ENCODE measurements around the gene UTP14C.
"Not testable (repeated sequence)": the region's sequence is repeated elsewhere in the genome, so short reads cannot be mapped to it uniquely, and the experiment has no call there.

UTP14C gene

DNA sequence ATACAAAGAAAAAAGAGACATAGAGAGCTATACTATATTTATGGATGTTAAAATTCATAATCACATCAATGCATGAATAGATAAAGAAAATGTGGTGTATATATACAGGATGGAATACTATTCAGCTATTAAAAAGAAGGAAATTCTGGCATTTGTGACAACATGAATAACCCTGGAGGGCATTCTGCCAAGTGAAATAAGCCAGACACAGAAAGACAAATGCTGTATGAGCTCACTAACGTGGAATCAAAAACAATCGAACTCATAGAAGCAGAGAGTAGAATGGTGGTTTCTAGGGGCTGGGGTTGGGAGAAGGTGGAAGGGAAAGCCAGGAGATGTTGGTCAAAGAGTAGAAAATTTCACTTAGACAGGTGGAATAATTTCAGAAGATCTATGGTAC, 24.0 kb downstream of the UTP14C start:
- no peak for DNase-seq (ENCODE audit: low read depth)

- DNase-seq (ENCODE audit: low read depth) = no peak
Observed at GRCh38 chr13:52051400-52051799, 26.9 kb downstream of the UTP14C start.

- DNase-seq (ENCODE audit: low read depth) = no peak
Observed at GRCh38 chr13:52053460-52053859, 29.0 kb downstream of the UTP14C start.

DNA sequence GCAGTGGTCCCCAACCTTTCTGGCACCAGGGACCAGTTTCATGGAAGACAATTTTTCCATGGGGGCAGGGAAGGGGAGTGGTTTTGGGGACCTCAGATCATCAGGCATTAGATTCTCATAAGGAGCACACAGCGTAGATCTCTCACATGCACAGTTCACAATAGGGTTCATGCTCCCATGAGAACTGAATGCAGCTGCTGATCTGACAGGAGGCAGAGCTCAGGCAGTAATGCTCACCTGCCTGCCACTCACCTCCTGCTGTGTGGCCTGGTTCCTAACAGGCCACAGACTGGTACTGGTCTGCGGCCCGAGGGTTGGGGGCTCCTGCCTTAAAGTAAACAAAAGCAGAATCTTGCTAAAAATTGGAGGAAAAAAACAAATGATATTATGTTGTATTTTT, 36.6 kb downstream of the UTP14C start:
- not testable (repeated sequence) for DNase-seq (ENCODE audit: low read depth)

DNA sequence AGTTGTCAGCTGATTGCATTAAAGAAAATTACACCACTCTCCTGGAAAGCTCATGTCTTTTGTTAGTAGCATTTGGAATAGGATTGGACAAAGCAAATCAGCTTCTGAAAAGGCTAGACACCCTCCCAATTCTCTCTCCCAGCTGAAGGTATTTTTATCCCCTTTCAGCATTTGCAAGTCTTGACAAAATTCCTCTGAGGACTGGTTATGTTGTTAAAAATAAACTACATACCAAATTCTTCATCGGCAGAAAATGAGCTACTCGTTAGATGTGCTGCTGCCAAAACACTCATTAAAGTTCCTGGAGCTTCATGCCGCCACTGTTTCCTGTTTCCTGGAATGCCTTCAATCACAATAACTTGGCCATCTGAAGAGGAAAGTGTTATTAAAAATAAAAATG, 37.1 kb downstream of the UTP14C start:
- DNase-seq (ENCODE audit: low read depth) = no peak

GRCh38 chr13:52067237-52067636, 42.7 kb downstream of the UTP14C start:
- DNase-seq (ENCODE audit: low read depth) = no peak

DNA sequence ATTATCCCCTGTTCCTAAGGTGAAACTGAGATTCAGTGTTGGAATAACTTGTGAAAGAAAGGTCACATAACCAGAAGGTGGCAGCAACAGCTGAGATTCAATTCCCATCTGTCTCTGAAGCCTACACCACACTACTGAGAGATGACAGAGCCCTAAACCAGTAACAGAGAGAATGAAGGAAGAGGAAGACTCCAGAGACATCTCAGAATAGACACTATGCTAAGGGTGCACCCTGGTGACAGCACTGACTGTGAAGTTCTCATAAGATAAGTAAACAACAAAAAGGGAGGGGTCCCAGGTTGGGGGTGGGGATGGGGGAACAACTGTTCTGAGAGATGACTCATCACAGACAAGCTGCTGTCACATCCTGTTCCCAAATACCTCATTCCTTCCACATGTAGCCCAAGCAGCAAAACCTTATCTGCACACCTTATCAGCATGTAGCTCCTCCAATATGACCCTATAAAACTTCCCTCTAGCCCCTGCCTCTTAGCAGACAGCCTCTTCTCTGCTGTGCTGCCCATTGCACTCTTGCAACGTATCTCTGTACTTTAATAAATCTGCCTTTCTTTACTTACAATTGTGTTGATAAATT, 46.5 kb downstream of the UTP14C start:
- DNase-seq (ENCODE audit: low read depth) = no peak
